MM.1S (cell line): ENCODE measurements around the gene FASTKD1.

Experiments
- CTCF ChIP-seq: fragments of 300-600 bp; sonication (generic); IDR thresholded peaks from 2 replicates; pipeline ENCODE4 v1.5.1; 2016; ENCODE audit warnings: antibody characterized with exemption, low read length, mixed read lengths
- EZH2 ChIP-seq: fragments of 300-600 bp; sonication (generic); optimal IDR thresholded peaks from 2 replicates; pipeline ENCODE3; 2017; ENCODE audit warnings: low read depth, mild to moderate bottlenecking, antibody characterized with exemption, low read length, mixed read lengths
- EZH2phosphoT487 ChIP-seq: fragments of 300-600 bp; sonication (generic); IDR thresholded peaks from 2 replicates; pipeline ENCODE4 v1.6.1; 2018; ENCODE audit warnings: antibody characterized with exemption, low read length

- TF ChIP-seq EZH2 (no peak), CTCF (no peak), EZH2phosphoT487 (no peak)
Observed at GRCh38 chr2:169583518-169583917, 9.9 kb upstream of the FASTKD1 start.
